NCI-H1694 treated with DMSO at 0.1 percent for 48 hours (cell line): ENCODE data around the gene CES1.
"Not testable (repeated sequence)": the region's sequence is repeated elsewhere in the genome, so short reads cannot be mapped to it uniquely, and the experiment has no call there.

Source experiments
- DNase-seq: peaks from one replicate; lab custom pipeline; 2025; lab: John Stamatoyannopoulos, UW

Gene CES1

DNA sequence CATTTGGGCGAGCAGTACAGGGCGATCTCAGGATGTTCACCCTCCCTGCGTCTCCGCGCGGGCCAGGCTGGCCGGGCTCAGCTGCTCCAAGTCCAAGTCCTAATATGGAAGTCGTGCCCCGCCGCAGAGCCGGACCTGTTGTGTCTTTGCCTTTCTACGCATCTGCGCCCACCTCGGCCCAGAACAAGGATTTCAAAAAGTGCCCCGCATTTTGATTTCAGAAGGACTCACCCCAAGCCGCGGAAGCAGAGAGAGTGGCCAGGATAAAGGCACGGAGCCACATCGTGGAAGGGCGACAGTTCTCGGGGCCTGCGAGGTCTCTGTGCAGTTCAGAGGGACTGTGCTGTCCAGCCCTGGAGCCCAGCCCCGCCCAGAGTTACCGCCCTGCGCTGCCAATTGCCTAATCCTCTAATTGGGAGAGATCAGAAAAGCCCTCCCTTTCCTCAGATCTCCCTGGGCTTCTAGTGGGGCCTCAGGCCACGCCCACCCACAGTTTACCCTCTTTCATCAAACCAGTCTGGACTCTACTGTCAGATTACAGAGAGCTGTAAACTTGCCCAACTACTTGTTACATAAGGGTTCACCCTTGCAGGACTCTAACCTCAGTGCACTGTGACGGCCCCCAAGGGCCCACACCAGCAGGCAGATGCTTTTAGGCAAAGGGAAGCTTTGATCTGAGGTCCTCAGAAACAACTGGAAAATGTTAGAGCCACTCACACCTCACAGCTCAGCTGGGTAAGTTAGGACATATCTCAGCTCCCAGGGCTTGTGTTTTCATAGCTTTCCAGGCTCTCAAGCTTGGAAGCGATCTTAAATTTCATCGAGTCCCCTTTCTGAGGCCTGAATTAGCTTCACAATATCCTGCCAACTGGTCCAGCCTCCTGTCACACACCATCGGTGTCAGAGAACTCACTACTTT lies at the start of gene CES1:
TSS of gene CES1 (minus strand) at position 324 of the 919 bp plus-strand sequence. CDS start at position 283, 41 bp downstream.
- no peak for DNase-seq

DNA sequence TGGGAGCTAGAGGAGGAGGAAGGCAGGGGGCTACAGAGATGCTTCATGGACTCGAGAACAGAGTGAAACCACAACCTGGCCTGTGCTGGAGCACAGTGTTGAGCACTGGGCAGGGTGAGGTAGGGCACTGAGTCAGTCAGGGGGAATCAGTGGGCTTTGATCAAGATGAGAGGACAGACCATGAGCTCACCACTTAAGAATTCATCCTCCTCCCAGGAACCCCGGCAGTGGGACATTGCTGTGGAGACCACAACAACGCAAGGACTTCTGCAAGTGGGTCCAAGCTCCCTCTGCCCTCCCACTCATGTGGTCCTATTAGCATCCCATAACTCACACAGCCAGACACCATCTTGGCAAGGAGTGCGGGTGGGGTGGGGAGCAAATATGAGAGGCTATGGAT lies 44.0 kb upstream of the CES1 start:
- no peak for DNase-seq

DNA sequence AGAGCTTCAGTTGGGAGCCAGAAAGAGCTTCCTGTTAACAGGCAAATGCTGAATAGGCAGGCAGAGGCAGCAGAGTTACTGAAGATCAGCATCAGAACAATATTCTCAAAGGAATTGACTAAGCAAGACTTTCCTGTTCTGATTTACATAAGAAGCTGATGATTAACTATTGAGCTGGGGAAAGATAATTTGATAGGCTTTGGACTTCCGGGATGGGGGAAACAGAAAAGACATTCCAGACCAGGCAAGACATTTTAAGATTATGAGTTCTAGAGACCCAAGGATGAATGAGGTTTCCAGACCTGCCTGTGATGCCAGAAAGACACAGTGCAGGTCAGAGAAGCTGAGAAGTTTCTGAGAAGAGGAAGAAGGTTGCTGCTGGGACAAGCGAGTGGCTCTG lies 42.4 kb upstream of the CES1 start, which contains the start of gene CES5A:
TSS of gene CES5A (minus strand) at position 101 of the 400 bp plus-strand sequence. CDS start 152 bp downstream, outside the sequence.
- DNase-seq: no peak

- no peak for DNase-seq
Observed at GRCh38 chr16:55873122-55873521, 40.2 kb upstream of the CES1 start.

DNA sequence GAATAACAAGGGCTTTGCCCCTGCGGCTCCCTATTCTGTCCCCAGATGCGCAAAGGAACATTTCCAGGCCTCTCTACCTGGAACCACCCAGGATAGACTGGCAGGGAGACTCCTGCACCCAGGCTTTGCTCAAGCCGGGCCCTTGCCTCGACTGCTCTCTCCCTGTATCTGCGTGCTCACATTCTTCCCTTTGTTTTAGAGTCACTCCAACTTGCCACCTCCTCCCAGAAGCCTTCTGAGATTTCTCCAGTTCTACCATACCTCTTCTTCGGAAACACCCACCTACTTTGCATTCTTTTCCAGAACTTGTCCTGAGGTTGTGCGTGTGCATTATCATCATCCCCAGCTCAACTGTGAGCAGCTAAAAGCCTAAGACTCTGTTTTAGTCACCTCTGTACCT lies 39.2 kb upstream of the CES1 start:
- DNase-seq: no peak

- no peak for DNase-seq
Observed at GRCh38 chr16:55871411-55872038, 38.6 kb upstream of the CES1 start.

DNA sequence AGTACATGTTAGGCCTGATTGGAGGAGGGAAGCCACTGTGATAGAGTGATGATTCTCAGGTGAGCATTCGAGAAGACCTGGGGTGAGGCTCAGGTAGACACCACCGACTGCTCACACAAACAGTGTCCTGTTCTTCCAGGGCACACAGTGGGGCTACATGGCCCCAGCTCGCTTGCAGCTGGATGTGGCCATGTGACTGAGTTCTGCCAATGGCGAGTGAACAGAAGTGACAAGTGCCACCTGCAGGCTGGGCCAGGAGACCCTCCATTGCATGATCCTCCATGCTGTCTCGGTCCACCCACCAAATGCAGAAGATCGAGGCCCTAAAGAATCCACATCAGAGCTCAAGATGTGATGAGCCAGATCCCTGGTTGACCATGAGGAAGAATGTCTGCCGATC lies 36.1 kb upstream of the CES1 start:
- no peak for DNase-seq

DNA sequence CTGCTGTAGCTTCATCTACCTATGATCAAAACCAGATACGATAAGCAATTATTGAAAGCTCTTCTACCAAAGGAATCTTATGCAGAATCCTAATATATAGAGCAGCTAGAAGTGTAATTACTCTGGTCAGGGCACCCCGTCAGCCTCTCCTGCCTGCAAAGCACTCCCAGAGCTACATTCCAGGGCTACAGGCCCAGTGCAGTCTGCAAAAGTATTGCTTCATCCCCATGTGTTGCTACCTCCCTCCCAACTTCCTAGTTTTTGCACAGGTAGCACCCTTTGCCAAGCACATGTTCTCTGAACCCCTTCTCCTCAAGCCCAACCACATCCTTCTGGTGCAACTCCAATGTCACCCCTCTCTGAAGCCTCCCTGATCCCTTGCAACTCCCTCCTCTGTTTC lies 35.2 kb upstream of the CES1 start:
- no peak for DNase-seq

GRCh38 chr16:55861288-55861687 lies 28.4 kb upstream of the CES1 start:
- DNase-seq: no peak

GRCh38 chr16:55857650-55858049 lies 24.8 kb upstream of the CES1 start:
- not testable (repeated sequence) for DNase-seq

- DNase-seq: no peak
Observed at GRCh38 chr16:55856950-55857349, 24.1 kb upstream of the CES1 start.

- no peak for DNase-seq
Observed at GRCh38 chr16:55853114-55853513, 20.2 kb upstream of the CES1 start.

DNA sequence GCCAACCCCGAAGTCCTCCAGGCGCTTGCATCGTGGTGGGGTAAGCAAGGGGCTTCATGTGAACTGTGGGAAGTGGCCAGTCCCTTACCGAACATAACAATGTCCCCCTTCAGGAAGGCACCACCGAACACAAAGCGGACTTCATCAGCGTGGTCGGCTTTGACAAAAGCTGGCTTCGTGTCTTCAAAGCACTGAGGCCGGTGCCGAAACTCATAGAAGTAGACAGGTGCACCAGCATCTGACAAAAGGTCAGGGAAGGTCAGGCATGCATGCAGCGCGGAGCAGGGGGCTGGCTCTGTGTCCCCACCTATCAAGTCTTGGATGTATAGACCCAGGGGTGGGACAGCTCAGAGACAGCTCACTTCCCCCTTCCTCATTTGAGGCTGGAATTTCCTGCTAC lies 16.6 kb upstream of the CES1 start:
- no peak for DNase-seq

DNA sequence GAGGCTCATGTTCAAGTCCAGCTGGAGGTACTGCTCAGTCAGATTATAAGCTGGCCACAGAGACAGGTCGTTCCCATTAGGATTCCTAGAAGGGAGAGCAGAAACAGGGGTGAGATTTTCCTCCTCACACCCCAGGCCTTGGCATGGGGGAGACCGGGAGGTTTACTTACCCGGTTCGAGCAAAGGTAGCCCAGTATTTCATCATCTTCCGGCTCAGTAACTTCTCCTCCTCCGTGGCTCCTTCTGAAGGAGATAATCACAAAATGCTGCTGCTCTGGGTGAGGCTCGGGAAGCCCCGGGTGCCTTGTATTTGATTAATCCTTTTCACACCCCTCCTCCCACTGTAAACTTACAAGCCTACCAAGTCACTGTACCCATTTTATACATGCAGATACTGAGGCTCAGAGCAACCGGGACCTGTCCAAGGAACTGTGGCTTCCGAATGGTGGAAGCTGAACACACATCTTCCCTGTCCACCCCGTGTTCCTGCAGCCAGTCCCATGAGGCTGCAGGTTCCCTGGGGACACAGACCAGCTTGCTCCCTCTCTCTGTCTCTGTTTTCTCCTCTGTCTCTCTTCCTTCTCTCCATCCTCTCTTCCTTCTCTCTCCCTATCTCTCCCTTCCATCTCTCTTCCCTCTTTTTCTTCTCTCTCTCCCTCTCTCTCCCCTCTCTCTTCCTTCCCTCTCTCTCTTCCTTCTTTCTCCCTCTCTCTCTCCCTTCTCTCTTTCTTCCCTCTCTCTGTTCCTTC lies 13.9 kb upstream of the CES1 start:
- no peak for DNase-seq

- DNase-seq: no peak
Observed at GRCh38 chr16:55843105-55843395, 10.2 kb upstream of the CES1 start.

DNA sequence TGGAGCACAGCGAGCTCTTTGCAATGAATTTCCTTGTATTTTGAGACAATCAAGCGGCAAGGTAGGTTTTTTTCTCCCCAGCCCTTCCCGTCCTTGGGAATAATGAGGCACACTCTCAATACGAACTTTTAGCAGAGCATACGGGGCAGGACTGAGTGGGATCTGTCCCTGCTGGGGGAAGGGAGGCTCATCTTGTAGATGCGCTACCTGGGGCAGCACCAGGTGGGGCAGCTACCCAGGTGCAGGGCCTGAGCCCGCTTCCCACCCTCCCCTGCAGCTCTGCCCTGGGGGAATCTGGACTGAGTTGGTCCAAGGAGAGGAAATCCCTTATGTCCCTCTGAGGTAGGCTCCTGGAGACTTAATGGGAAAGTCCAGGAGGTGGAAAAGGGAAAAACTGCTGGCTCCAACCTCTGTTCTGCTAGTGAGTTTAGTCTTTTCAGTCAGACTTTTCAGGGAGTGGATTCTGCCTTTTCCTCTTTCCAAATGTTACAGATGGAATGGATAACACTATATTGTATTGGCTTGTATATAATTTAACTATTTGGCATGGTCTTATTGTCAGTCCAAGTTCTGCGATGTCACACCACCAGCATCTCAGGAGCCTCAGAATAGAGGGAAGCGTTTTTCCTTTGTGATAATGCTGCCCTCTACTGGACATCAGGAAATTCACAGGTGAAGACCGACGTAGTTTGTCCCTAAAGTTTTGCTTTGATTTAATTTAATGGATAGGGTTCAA lies 9.6 kb upstream of the CES1 start:
- peak; percentile 75 for DNase-seq

- DNase-seq: no peak
Observed at GRCh38 chr16:55839115-55839514, 6.2 kb upstream of the CES1 start.

DNA sequence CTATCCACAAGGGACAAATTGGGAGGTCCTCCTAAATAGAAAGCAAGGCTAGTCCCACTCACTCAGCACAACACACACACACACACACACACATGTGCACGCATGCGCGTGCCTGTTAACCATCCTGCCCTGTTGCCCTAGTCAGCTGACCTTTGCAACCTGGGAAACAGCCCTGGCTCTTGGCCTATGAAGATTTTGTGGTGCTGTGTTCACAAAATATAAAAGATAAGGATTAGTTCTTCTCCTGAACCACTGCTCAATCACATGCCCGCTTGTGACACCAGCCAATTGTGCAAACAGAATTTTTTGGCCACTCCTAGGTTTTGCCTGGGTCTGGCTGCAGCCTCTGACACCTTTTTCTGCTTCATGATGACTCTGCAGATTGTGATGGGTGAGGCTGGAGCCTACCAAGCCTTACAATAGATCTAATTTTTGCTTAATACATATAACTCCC lies 3.3 kb upstream of the CES1 start:
- no peak for DNase-seq

DNA sequence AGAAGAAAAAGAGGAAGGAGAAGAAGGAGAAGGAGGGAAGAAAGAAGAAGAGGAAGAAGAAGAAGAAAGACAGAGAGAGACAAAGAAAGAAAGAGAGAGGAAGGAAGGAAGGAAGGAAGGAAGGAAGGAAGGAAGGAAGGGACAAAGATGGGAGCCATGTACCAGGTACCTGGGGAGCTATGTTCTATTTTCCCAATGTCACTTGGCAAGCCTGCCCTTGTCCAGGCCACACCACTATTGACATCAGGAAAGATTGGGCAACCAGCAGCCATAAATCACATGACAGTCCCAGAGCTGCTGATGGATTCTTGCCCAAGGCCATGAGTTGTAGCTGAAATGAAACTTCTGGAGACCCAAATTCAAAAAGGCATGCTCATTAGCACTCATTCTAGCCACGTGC lies 2.7 kb upstream of the CES1 start:
- DNase-seq: no peak

DNA sequence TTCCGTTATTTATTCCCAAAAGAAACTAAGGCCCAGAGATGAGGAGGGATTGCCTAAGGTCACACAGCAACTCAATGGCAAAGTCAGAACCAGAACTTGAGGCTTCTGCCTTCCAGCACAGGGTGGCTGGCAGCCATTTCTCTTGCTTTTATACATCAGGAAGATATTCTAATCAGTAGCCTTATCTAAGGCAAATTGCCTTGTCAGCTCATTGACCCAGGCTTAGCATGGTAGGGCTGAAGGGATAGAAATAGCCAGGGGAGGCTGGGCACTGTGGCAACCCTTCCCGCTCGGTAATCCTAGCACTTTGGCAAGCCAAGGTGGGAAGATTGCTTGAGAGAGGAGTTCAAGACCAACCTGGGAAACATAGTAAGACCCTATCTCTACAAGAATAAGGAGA lies 2.3 kb upstream of the CES1 start:
- DNase-seq: not testable (repeated sequence)

DNA sequence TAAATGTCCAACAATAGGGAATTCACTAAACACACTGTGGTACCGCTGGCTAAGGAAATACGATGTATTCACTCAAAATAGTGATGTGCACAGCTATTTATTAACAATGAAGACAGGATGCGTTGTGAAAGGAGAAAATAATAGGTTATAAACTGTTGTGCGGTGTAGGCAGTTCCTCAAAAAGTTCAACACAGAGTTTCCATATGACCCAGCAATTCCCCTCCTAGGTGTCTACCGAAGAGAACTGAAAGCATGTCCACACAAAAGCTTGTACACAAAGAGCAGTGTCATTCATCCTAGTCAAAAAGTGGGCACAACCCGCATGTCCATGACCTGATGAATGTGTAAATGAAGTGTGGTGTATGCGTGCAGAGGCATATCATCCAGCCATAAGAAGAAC lies 1.2 kb upstream of the CES1 start:
- no peak for DNase-seq

- DNase-seq: no peak
Observed at GRCh38 chr16:55832425-55832772, 497 bp downstream of the CES1 start.
